Ovary (tissue), 3 donors: ENCODE results near the gene IBSP.

ENCODE experiments used
- CTCF ChIP-seq, 3 donors: fragments of 450-650 bp in 2 of 3; fragments of 200-600 bp in 1 of 3; IDR thresholded peaks; one replicate each; pipeline versions ENCODE4 v1.5.1 to v1.8.0; 2016 to 2022; ENCODE audit warnings: antibody characterized with exemption in 3 of 3, mild to moderate bottlenecking in 1 of 3
- EP300 ChIP-seq: sonication (generic); formaldehyde crosslinking; IDR thresholded peaks from one replicate; pipeline ENCODE4 v1.6.1; 2017; ENCODE audit warnings: antibody characterized with exemption
- POLR2A ChIP-seq: fragments of 450-650 bp; IDR thresholded peaks from one replicate; pipeline ENCODE4 v1.6.1; 2017; ENCODE audit warnings: antibody characterized with exemption, mild to moderate bottlenecking, moderate library complexity
- donor health status: DM: no; HTN: no; CAD: no.

- TF ChIP-seq POLR2A (no peak), CTCF (IDR thresholded peaks at IDR 0.05) (no peak), EP300 (no peak)
Observed at GRCh38 chr4:87857789-87858188, 58.4 kb downstream of the IBSP start.
